ENCODE data around the gene PPP1R10. TPM values are rescaled to one million over a fixed set of nuclear protein-coding genes. Genes with fewer than 3 reads are reported as not detected.
A peak's percentile ranks its signal among the peaks of the same experiment; 100 is the strongest.
"Not testable (repeated sequence)": the region's sequence is repeated elsewhere in the genome, so short reads cannot be mapped to it uniquely, and the experiment has no call there.

The PPP1R10 gene
- total RNA-seq, 3 donors from 2014 or later: 102 to 106 (median 106) TPM

DNA sequence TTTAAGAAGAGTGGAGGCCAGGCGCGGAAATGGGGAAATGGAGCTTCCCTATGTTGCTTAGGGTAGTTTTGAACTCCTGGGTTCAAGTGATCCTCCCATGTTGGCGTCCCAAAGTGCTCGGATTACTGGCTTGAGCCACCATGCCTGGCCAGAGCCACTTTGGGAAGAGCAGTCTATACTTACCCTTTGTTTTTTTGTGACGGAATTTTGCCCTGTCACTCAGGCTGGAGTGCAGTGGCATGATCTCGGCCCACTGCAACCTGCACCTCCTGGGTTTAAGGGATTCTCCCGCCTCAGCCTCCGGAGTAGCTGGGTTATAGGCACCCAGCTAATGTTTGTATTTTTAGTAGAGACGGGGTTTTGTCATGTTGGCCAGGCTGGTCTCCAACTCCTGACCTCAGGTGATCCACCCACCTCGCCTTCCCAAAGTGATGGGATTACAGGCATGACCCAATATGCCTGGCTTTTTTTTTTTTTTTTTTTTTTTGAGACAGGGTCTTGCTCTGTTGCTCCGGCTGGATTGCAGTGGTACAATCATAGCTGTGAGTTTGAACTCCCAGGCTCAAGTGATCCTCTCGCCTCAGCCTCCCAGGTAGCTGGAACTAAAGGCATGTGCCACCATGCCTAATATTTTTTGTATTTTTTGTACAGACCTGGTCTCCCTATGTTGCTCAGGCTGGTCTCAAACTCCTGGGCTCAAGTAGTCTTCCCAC is 18.0 kb downstream of the PPP1R10 start:
- H3K4me3 Mint-ChIP-seq: no peak overlapping the region

DNA sequence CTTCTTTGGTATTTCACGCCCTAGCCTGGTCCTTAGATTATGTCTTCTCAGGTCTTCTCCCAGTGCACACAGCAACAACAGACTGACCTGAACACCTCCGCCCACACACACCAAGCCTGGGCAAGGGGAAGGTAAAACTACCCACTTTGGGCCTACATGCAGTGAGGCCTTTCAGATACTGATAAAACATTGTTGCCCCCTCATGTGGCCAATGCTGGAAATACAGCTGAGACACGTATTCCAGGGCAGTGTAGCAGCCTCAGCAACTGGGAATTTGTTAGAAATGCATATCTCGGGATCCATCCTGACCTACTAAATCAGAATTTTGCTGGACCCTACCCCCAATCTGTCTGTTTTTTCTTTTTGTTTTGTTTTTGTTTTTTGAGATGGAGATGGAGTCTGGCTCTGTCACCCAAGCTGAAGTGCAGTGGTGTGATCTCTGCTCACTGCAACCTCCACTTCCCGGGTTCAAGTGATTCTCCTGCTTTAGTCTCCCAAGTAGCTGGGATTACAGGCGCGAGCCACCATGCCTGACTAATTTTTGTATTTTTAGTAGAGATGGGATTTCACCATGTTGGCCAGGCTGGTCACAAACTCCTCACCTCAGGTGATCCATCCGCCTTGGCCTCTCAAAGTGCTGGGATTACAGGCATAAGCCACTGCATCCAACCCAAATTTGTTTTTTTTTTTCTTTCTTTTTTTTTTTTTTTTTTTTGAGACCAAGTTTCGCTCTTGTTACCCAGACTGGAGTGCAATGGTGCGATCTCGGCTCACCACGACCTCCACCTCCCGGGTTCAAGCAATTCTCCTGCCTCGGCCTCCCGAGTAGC is 19.5 kb downstream of the PPP1R10 start:
- DNase-seq (peak; percentile 79), ATAC-seq (peak; percentile 85 to 89)
- peaks cover 15% of the 10 kb centered on the region for H3K36me3 Mint-ChIP-seq (ENCODE audit: insufficient read depth)
- peaks cover 17% of the 10 kb centered on the region for H3K4me1 Mint-ChIP-seq (ENCODE audit: low read depth)
- H3K9me3 Mint-ChIP-seq; H3K4me3 Mint-ChIP-seq; H3K27me3 Mint-ChIP-seq (ENCODE audit: low read depth): not testable (repeated sequence)

More for the DNA sequence above, 18.0 kb downstream of the PPP1R10 start:
- H3K4me1 Mint-ChIP-seq (ENCODE audit: low read depth): peaks cover 25% of the 10 kb centered on the region
- H3K36me3 Mint-ChIP-seq (ENCODE audit: insufficient read depth): peaks cover 27% of the 10 kb centered on the region
- no peak for DNase-seq
- no peak for ATAC-seq
- H3K27me3 Mint-ChIP-seq (ENCODE audit: low read depth): no peaks in the 10 kb centered on the region
- H3K9me3 Mint-ChIP-seq: no peaks in the 10 kb centered on the region

DNA sequence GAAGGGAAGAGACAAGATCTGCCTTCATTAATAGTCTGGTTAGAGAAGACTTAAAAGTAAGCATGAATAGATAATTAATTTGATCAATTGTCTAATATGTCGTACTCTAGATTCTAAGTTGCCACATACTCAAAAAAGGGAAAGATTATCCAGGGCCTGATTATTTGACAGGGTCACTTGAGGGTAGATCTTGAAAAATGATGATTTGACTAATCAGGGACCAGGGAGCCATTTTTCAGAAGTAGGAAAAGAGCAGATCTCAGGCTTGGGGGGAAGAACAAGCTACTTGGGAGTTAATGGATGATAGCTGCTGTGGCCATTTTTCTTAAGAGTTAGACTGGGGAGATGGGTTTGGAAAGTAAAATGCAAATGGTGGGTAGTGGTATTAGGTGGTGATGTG is 24.8 kb downstream of the PPP1R10 start:
- peaks cover 8% of the 10 kb centered on the region for H3K4me1 Mint-ChIP-seq (ENCODE audit: low read depth)
- no peak for DNase-seq
- no peaks in the 10 kb centered on the region for H3K27me3 Mint-ChIP-seq (ENCODE audit: low read depth)
- peaks cover 45% of the 10 kb centered on the region for H3K36me3 Mint-ChIP-seq (ENCODE audit: insufficient read depth)
- H3K9me3 Mint-ChIP-seq: no peaks in the 10 kb centered on the region
- ATAC-seq: no peak
- no peak overlapping the region for H3K4me3 Mint-ChIP-seq

DNA sequence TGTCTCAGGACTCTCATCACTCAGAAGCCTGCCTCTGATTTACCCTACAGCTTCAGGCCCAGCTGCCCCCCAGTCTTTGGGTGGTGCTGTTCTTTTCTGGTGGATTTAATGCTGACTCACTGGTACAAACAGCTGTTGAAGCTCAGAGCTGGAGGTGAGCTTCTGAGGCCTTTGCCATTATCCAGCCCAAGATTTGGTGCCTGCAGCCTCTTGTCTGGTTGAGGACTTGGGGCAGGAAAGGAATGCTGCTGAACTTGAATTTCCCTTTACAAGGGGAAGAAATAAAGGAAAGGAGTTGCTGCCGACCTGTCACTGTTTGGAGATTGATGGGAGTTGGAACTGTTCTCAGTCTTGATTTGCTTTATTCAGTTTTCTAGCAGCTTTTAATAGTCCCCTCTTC is 26.0 kb downstream of the PPP1R10 start:
- DNase-seq: no peak
- ATAC-seq: peak; percentile 23
- no peak overlapping the region for H3K4me3 Mint-ChIP-seq
- H3K36me3 Mint-ChIP-seq (ENCODE audit: insufficient read depth): peaks cover 52% of the 10 kb centered on the region
- H3K9me3 Mint-ChIP-seq: no peaks in the 10 kb centered on the region
- H3K4me1 Mint-ChIP-seq (ENCODE audit: low read depth): peaks cover 4% of the 10 kb centered on the region
- no peaks in the 10 kb centered on the region for H3K27me3 Mint-ChIP-seq (ENCODE audit: low read depth)

DNA sequence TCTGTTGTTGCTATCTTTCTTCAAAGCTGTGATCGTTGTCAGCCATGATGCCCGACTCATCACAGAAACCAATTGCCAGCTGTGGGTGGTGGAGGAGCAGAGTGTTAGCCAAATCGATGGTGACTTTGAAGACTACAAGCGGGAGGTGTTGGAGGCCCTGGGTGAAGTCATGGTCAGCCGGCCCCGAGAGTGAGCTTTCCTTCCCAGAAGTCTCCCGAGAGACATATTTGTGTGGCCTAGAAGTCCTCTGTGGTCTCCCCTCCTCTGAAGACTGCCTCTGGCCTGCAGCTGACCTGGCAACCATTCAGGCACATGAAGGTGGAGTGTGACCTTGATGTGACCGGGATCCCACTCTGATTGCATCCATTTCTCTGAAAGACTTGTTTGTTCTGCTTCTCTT is 26.5 kb downstream of the PPP1R10 start:
- H3K36me3 Mint-ChIP-seq (ENCODE audit: insufficient read depth): peaks cover 54% of the 10 kb centered on the region
- no peak overlapping the region for H3K4me3 Mint-ChIP-seq
- no peaks in the 10 kb centered on the region for H3K9me3 Mint-ChIP-seq
- peak; percentile 3 to 23 for ATAC-seq
- H3K27me3 Mint-ChIP-seq (ENCODE audit: low read depth): no peaks in the 10 kb centered on the region
- peaks cover 4% of the 10 kb centered on the region for H3K4me1 Mint-ChIP-seq (ENCODE audit: low read depth)
- DNase-seq: no peak

DNA sequence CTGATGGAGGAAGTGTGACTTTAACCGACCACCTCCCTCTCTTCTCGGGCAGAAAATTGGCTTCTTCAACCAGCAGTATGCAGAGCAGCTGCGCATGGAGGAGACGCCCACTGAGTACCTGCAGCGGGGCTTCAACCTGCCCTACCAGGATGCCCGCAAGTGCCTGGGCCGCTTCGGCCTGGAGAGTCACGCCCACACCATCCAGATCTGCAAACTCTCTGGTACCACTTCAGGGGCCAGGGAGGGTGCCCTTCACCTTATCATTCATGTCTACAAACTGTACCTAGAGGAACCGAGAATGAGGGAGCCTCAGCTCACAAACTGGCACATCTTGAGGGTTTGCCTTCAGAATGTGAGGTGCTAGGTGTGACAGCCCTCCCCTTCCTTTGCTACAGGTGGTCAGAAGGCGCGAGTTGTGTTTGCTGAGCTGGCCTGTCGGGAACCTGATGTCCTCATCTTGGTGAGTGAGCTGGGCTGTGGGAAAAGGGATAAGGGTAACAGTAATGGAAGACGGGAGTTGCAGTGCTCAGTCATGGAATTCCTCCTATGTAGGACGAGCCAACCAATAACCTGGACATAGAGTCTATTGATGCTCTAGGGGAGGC is 27.2 kb downstream of the PPP1R10 start:
- Mint-ChIP-seq H3K4me1 (ENCODE audit: low read depth) (peaks cover 2% of the 10 kb centered on the region), H3K9me3 (no peaks in the 10 kb centered on the region), H3K4me3 (no peak overlapping the region), H3K36me3 (ENCODE audit: insufficient read depth) (peaks cover 53% of the 10 kb centered on the region), H3K27me3 (ENCODE audit: low read depth) (no peaks in the 10 kb centered on the region)
- DNase-seq: no peak
- ATAC-seq: peak in 1 of 2 donors; percentile 21

DNA sequence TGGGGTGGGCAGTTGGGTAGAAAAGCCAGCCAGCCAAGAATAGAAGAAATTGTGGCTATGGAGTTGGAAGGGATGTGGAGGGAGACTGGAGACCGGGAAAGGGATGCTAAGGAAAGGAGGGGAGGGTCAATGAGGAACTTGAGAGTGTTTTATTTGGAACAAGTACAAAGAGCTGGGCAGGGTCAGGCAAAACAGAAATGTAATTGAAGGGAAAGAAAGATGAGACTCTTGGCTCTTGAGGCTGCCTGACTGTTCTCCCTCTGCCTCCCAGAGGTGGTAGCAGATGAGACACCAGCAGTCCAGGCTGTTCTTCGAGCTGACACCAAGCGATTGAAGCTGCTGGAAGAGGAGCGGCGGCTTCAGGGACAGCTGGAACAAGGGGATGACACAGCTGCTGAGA is 33.1 kb downstream of the PPP1R10 start:
- ATAC-seq (no peak), DNase-seq (no peak)
- Mint-ChIP-seq H3K4me3 (no peak overlapping the region), H3K27me3 (ENCODE audit: low read depth) (no peaks in the 10 kb centered on the region), H3K36me3 (ENCODE audit: insufficient read depth) (peaks cover 58% of the 10 kb centered on the region), H3K4me1 (ENCODE audit: low read depth) (no peaks in the 10 kb centered on the region), H3K9me3 (no peaks in the 10 kb centered on the region)

DNA sequence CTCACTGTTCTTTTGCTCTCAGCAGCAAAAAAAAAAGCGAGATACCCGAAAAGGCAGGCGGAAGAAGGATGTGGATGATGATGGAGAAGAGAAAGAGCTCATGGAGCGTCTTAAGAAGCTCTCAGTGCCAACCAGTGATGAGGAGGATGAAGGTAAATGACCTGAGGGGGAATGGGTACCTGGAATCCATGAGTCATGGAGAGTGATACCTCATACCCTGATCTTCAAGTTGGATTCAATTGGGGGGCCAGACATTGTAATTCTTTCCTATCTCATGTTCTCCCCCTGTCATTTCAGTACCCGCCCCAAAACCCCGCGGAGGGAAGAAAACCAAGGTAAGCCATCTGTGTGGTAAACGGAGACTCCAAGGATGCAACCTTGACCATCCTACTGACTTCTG is 39.0 kb downstream of the PPP1R10 start:
- ATAC-seq: no peak
- Mint-ChIP-seq H3K27me3 (ENCODE audit: low read depth) (no peaks in the 10 kb centered on the region), H3K9me3 (no peaks in the 10 kb centered on the region), H3K36me3 (ENCODE audit: insufficient read depth) (peaks cover 54% of the 10 kb centered on the region), H3K4me1 (ENCODE audit: low read depth) (peaks cover 37% of the 10 kb centered on the region), H3K4me3 (no peak overlapping the region)
- no peak for DNase-seq

DNA sequence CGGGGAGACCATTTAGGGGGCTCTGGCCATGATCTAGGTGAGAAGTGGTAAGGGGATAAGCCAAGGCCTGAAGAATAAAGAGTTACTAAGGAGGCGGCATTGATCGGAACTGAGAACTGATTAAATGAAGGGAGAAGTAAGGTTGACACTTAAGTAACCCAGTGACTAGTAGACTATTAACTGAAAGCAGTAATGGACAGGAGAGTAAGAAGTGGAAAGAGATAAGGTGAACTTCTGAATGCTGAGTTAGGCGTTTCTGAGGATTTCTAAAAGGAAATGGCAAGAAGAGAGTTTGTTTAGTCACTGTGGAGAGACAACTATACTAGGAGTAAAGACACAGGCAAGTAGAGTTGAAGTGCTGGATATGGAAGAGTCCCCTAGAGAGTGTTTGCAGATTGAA is 43.9 kb downstream of the PPP1R10 start:
- no peaks in the 10 kb centered on the region for H3K9me3 Mint-ChIP-seq
- DNase-seq: no peak
- H3K27me3 Mint-ChIP-seq (ENCODE audit: low read depth): no peaks in the 10 kb centered on the region
- peaks cover 71% of the 10 kb centered on the region for H3K4me1 Mint-ChIP-seq (ENCODE audit: low read depth)
- H3K36me3 Mint-ChIP-seq (ENCODE audit: insufficient read depth): peaks cover 36% of the 10 kb centered on the region
- peak overlapping the region; percentile 97 for H3K4me3 Mint-ChIP-seq
- no peak for ATAC-seq

DNA sequence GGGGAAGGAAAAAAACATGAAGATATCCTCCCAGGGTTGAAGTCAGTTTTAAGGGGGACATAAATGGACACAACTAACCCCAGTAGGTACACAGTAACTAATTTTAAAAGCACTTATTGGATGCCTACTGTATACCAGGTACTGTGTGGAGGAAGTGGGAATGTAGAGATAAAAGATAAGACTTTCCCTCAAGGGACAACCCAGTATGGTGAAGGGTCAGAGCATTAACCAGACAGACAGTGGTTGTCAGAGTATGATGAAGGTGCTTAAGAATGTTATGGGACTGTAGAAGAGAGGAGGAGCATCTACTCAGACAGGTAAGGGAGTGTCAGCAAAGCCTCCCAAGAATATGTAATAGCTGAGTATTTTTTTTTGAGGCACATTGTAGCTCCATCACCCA is 44.9 kb downstream of the PPP1R10 start:
- H3K27me3 Mint-ChIP-seq (ENCODE audit: low read depth): no peaks in the 10 kb centered on the region
- H3K4me3 Mint-ChIP-seq: peak overlapping the region; percentile 97
- DNase-seq (no peak), ATAC-seq (no peak)
- peaks cover 70% of the 10 kb centered on the region for H3K4me1 Mint-ChIP-seq (ENCODE audit: low read depth)
- H3K36me3 Mint-ChIP-seq (ENCODE audit: insufficient read depth): peaks cover 28% of the 10 kb centered on the region
- no peaks in the 10 kb centered on the region for H3K9me3 Mint-ChIP-seq

DNA sequence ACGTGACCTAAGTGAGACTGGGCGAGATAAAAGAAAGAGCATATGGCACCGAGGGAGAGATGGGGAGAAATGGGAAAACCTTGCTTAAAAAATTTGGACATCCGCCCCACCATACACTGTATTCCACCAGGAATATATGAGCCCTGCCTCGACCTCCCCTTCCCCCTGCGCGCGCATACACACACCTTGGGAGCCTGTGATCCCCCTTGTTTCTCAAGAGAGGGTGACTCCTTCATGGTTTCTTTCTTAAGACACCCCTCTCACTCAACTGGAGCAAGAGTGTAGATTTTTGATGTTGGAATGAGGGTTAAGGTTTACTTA is 45.3 kb downstream of the PPP1R10 start:
- peaks cover 24% of the 10 kb centered on the region for H3K36me3 Mint-ChIP-seq (ENCODE audit: insufficient read depth)
- peak overlapping the region; percentile 97 for H3K4me3 Mint-ChIP-seq
- no peaks in the 10 kb centered on the region for H3K9me3 Mint-ChIP-seq
- no peaks in the 10 kb centered on the region for H3K27me3 Mint-ChIP-seq (ENCODE audit: low read depth)
- peaks cover 68% of the 10 kb centered on the region for H3K4me1 Mint-ChIP-seq (ENCODE audit: low read depth)
- no peak for DNase-seq
- no peak for ATAC-seq

DNA sequence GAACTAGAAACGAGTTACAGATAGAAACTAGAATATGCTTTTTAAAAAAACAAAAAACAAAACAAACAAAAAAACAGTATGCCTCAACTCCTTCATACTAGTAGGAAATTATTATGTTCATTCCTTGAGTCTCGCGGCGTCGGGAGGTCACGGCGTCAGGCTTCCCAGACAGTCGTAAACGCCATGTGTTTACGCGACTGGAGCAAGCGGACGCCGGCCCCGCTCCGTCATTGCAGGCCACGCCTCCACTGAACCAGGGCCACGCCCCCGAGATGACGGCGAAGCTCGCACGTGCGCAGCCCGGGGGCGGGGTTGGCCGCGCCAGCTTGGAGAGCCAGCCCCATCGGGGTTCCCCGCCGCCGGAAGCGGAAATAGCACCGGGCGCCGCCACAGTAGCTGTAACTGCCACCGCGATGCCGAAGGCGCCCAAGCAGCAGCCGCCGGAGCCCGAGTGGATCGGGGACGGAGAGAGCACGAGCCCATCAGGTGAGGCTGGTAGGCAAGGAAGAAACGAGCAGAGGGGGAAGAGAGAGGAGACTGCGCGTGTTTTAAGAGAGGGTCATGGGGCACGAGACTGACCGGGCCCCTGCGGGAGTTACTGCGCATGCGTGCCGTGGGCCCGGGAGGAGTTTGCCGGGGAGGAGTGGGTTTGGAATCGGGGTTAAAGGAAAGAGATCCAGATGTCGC is 45.8 kb downstream of the PPP1R10 start, which contains the start of gene ABCF1:
Gene ABCF1 (plus strand): TSS at position 368 of the 687 bp plus-strand sequence. CDS start 46 bp downstream, at position 414.
- DNase-seq (peak; percentile 100), ATAC-seq (peak; percentile 90 to 91)
- H3K9me3 Mint-ChIP-seq: no peaks in the 10 kb centered on the region
- H3K4me3 Mint-ChIP-seq: peak within 1 kb of the TSS; percentile 97
- peaks cover 64% of the 10 kb centered on the region for H3K4me1 Mint-ChIP-seq (ENCODE audit: low read depth)
- H3K36me3 Mint-ChIP-seq (ENCODE audit: insufficient read depth): peaks cover 20% of the 10 kb centered on the region
- H3K27me3 Mint-ChIP-seq (ENCODE audit: low read depth): no peaks in the 10 kb centered on the region

DNA sequence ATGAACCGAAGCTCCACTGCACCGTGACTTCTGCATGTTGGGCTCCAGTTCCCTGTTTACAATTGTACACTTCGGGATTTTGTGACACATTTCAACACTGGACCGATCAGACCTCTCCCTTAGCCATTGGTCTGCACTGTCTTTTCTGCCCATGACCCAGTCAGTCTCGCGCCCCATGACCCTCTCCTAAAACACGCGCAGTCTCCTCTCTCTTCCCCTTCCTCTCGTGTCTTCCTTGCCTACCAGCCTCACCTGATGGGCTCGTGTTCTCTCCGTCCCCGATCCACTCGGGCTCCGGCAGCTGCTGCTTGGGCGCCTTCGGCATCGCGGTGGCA is 46.3 kb downstream of the PPP1R10 start:
- ATAC-seq (peak; percentile 2 to 8), DNase-seq (no peak)
- H3K27me3 Mint-ChIP-seq (ENCODE audit: low read depth): no peaks in the 10 kb centered on the region
- peak overlapping the region; percentile 97 for H3K4me3 Mint-ChIP-seq
- H3K4me1 Mint-ChIP-seq (ENCODE audit: low read depth): peaks cover 64% of the 10 kb centered on the region
- peaks cover 20% of the 10 kb centered on the region for H3K36me3 Mint-ChIP-seq (ENCODE audit: insufficient read depth)
- H3K9me3 Mint-ChIP-seq: no peaks in the 10 kb centered on the region

DNA sequence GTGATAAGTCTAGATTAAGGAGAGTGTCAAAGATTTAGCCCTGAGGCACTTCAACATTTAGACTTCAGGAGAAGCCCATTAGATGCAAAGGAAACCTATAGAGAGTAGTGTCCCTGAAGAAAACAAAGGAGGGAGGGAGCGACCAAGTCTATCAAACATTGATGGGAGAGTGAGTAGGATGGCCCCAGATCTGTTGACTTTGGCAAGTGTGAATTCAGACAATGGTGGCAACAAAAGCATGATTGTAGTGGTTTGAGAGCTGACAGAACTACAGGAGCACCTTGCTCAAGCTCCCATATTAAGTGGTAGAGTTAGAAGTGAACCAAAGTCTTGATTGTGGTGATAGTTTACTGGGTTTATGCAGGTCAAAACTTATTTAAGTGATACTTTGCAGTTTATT is 46.8 kb downstream of the PPP1R10 start:
- peak overlapping the region; percentile 97 for H3K4me3 Mint-ChIP-seq
- ATAC-seq (no peak), DNase-seq (no peak)
- peaks cover 20% of the 10 kb centered on the region for H3K36me3 Mint-ChIP-seq (ENCODE audit: insufficient read depth)
- H3K4me1 Mint-ChIP-seq (ENCODE audit: low read depth): peaks cover 63% of the 10 kb centered on the region
- no peaks in the 10 kb centered on the region for H3K9me3 Mint-ChIP-seq
- H3K27me3 Mint-ChIP-seq (ENCODE audit: low read depth): no peaks in the 10 kb centered on the region

Measured in activated T-cell treated with anti-CD3 and anti-CD28 coated beads, Interleukin-2, amount 50 U/mL, for 4 hours (primary cell).